HG02588 (cell line): ENCODE results near the gene TRMO.
A peak's percentile ranks its signal among the peaks of the same experiment; 100 is the strongest.

Experiments
- ATAC-seq: cut with Tn5 transposase; IDR thresholded peaks from one replicate; pipeline ENCODE4 v1.9.1; 2021; ENCODE audit warnings: mild to moderate bottlenecking, moderate library complexity; ENCODE audit not compliant: unreplicated experiment

TRMO gene

GRCh38 chr9:97938081-97938644, 15.9 kb upstream of the TRMO start, which contains the start of gene HEMGN:
HEMGN (minus strand) TSS chr9:97938172; CDS start chr9:97938136, 36 bp downstream.
- peak; percentile 65 for ATAC-seq

- no peak for ATAC-seq
Measured at GRCh38 chr9:97936998-97937397, 14.7 kb upstream of the TRMO start.

- no peak for ATAC-seq
Measured at GRCh38 chr9:97935276-97935675, 13.0 kb upstream of the TRMO start.

GRCh38 chr9:97934321-97935115, 12.2 kb upstream of the TRMO start:
- no peak for ATAC-seq

- ATAC-seq, result no peak
Measured at GRCh38 chr9:97933297-97933998, 11.1 kb upstream of the TRMO start.

- no peak for ATAC-seq
Measured at GRCh38 chr9:97930972-97931371, 8.7 kb upstream of the TRMO start.

- ATAC-seq, result no peak
Measured at GRCh38 chr9:97928986-97929604, 6.8 kb upstream of the TRMO start.

- no peak for ATAC-seq
Measured at GRCh38 chr9:97925497-97926334, 3.4 kb upstream of the TRMO start.

GRCh38 chr9:97924386-97924785, 2.1 kb upstream of the TRMO start:
- ATAC-seq, result no peak

- peak; percentile 26 for ATAC-seq
Measured at GRCh38 chr9:97923529-97924108, 1.3 kb upstream of the TRMO start.

GRCh38 chr9:97919217-97919813, 3.0 kb downstream of the TRMO start:
- no peak for ATAC-seq

- no peak for ATAC-seq
Measured at GRCh38 chr9:97918611-97919010, 3.7 kb downstream of the TRMO start.

GRCh38 chr9:97911970-97912369, 10.3 kb downstream of the TRMO start:
- no peak for ATAC-seq

- ATAC-seq, result no peak
Measured at GRCh38 chr9:97911528-97911927, 10.8 kb downstream of the TRMO start.

- no peak for ATAC-seq
Measured at GRCh38 chr9:97910357-97910756, 11.9 kb downstream of the TRMO start.

GRCh38 chr9:97908705-97909104, 13.6 kb downstream of the TRMO start:
- ATAC-seq, result no peak

GRCh38 chr9:97907632-97908031, 14.7 kb downstream of the TRMO start:
- ATAC-seq, result no peak

- ATAC-seq, result no peak
Measured at GRCh38 chr9:97907046-97907445, 15.3 kb downstream of the TRMO start.

- ATAC-seq, result no peak
Measured at GRCh38 chr9:97906236-97906831, 16.0 kb downstream of the TRMO start.
